Activated B cell treated with CpG ODN at 0.5 μM for 24 hours (primary cell): Measurements from ENCODE around the gene CHD3. TPM values are rescaled to one million over a fixed set of nuclear protein-coding genes. Genes with fewer than 3 reads are reported as not detected.

Source experiments
- ATAC-seq: fragments of 200-7000 bp; cut with Tn5 transposase; one replicate; pipeline ENCODE4 v1.10.0; 2021; ENCODE audit warnings: low read depth, mild to moderate bottlenecking, moderate library complexity
- CTCF ChIA-PET: fragments of 350-600 bp; sonication (Branson Sonifier 250); formaldehyde crosslinking; loops from one replicate; lab custom pipeline; 2021; ENCODE audit warnings: antibody characterized with exemption; lab: Charles Lee
- POLR2A ChIA-PET: fragments of 350-600 bp; sonication (Branson Sonifier 250); formaldehyde crosslinking; loops from one replicate; lab custom pipeline; 2021; ENCODE audit warnings: antibody characterized with exemption; lab: Charles Lee
- DNase-seq: peaks from one replicate; pipeline ENCODE4 v3.0.0; 2022
- H3K27ac Mint-ChIP-seq: one replicate; pipeline ENCODE4 v1.8.0; 2020; ENCODE audit warnings: mixed read lengths
- H3K27me3 Mint-ChIP-seq: one replicate; pipeline ENCODE4 v1.8.0; 2021; ENCODE audit warnings: mixed read lengths
- H3K36me3 Mint-ChIP-seq: one replicate; pipeline ENCODE4 v1.8.0; 2021; ENCODE audit warnings: low read depth, mixed read lengths
- H3K4me1 Mint-ChIP-seq: one replicate; pipeline ENCODE4 v1.8.0; 2021; ENCODE audit warnings: mixed read lengths
- H3K4me3 Mint-ChIP-seq: one replicate; pipeline ENCODE4 v1.8.0; 2020; ENCODE audit warnings: mild to moderate bottlenecking, mixed read lengths
- H3K9me3 Mint-ChIP-seq: one replicate; pipeline ENCODE4 v1.8.0; 2020; ENCODE audit warnings: mixed read lengths
- CTCF ChIP-seq: fragments of 200-600 bp; IDR thresholded peaks from one replicate; pipeline ENCODE4 v1.8.0; 2022; ENCODE audit warnings: antibody characterized with exemption, mild to moderate bottlenecking
- intact Hi-C: fragments of 100-400 bp; cut with micrococcal nuclease; formaldehyde crosslinking; loops from one replicate; pipeline ENCODE4 v1.15.1; 2024
- total RNA-seq: library from RNA; stranded (reverse); gene quantifications from 2 replicates; pipeline ENCODE4 v1.2.3, GENCODE V29; 2022

CHD3 gene
- total RNA-seq, 1 donor from 2014 or later: 109 TPM

DNA sequence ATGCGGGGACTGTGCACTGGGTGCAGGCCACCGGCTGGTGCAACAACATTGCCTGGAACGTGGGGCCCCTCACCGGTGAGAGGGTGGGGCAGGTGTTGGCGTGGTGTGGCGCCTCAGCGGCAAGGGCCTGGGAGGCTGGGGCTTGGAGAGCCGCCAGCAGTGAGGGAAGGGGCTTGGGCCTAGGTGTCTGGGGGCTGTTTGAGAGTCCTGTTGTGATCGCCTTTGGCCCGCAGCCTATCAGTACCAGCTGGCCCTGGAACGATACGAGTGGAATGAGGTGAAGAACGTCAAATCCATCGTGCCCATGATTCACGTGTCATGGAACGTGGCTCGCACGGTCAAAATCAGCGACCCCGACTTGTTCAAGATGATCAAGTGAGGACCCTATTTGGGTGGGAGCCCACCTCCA is 36.3 kb upstream of the CHD3 start:
- ATAC-seq: no peak
- Mint-ChIP-seq H3K36me3 (peaks cover 58% of the 10 kb centered on the region), H3K9me3 (no peaks in the 10 kb centered on the region), H3K4me3 (no peak overlapping the region), H3K27ac (peak overlapping the region; percentile 71), H3K4me1 (peaks cover 35% of the 10 kb centered on the region), H3K27me3 (no peaks in the 10 kb centered on the region)
- ChIA-PET POLR2A (interaction anchor here (1.5 to 3.9 kb wide), 2 partner anchors 17 to 27 kb away, joined by 5 to 35 read pairs; no protein-coding TSS in a partner anchor), CTCF (interaction anchor here (1.4 to 2.2 kb wide), 2 partner anchors 19 to 165 kb away, joined by 3 to 7 read pairs; partner anchors contain the start of genes KDM6B and TP53)
- DNase-seq: no peak
- intact Hi-C loops: loop anchor here (10.0 kb wide), 1 partner anchor 373 kb away; no protein-coding TSS in a partner anchor
- no peak for TF ChIP-seq CTCF

DNA sequence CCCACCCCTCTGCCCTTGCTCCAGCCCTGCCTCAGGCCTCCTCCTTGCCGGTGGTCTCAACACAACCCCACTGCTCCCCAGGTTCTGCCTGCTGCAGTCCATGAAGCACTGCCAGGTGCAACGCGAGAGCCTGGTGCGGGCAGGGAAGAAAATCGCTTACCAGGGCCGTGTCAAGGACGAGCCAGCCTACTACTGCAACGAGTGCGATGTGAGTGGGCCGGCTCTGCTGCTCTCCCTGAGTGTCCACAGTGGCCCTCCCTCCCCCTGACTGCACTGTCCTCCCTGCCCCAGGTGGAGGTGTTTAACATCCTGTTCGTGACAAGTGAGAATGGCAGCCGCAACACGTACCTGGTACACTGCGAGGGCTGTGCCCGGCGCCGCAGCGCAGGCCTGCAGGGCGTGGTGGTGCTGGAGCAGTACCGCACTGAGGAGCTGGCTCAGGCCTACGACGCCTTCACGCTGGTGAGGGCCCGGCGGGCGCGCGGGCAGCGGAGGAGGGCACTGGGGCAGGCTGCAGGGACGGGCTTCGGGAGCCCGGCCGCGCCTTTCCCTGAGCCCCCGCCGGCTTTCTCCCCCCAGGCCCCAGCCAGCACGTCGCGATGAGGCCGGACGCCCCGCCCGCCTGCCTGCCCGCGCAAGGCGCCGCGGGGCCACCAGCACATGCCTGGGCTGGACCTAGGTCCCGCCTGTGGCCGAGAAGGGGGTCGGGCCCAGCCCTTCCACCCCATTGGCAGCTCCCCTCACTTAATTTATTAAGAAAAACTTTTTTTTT is 35.5 kb upstream of the CHD3 start:
- TF ChIP-seq CTCF: no peak
- intact Hi-C loops: loop anchor here (10.0 kb wide), 1 partner anchor 372 kb away; no protein-coding TSS in a partner anchor
- Mint-ChIP-seq H3K27ac (no peak overlapping the region), H3K4me3 (no peak overlapping the region), H3K9me3 (no peaks in the 10 kb centered on the region), H3K4me1 (peaks cover 33% of the 10 kb centered on the region), H3K36me3 (peaks cover 55% of the 10 kb centered on the region), H3K27me3 (no peaks in the 10 kb centered on the region)
- ChIA-PET POLR2A (interaction anchor here (0.6 to 3.9 kb wide), 3 partner anchors 11 to 136 kb away, joined by 3 to 35 read pairs (median 5); no protein-coding TSS in a partner anchor), CTCF (interaction anchor here (0.9 to 1.0 kb wide), 2 partner anchors 18 to 109 kb away, joined by 3 read pairs; no protein-coding TSS in a partner anchor)
- DNase-seq: no peak
- no peak for ATAC-seq

- ChIA-PET POLR2A (interaction anchor here (0.6 to 0.9 kb wide), 2 partner anchors 12 to 135 kb away, joined by 3 to 5 read pairs; no protein-coding TSS in a partner anchor), CTCF (interaction anchor here (0.9 to 1.0 kb wide), 2 partner anchors 19 to 110 kb away, joined by 3 read pairs; no protein-coding TSS in a partner anchor)
- TF ChIP-seq CTCF: no peak
- ATAC-seq (no peak), DNase-seq (no peak)
- peaks cover 53% of the 10 kb centered on the region for H3K36me3 Mint-ChIP-seq
- H3K4me1 Mint-ChIP-seq: peaks cover 31% of the 10 kb centered on the region
- no peak overlapping the region for H3K27ac Mint-ChIP-seq
- H3K27me3 Mint-ChIP-seq: no peaks in the 10 kb centered on the region
- H3K4me3 Mint-ChIP-seq: no peak overlapping the region
- no peaks in the 10 kb centered on the region for H3K9me3 Mint-ChIP-seq
- intact Hi-C loops: loop anchor here (10.0 kb wide), 1 partner anchor 371 kb away; no protein-coding TSS in a partner anchor
These were observed 34.9 kb upstream of the CHD3 start for GRCh38 chr17:7853691-7854038.

GRCh38 chr17:7854078-7854777 is 34.4 kb upstream of the CHD3 start:
- Mint-ChIP-seq H3K9me3 (no peaks in the 10 kb centered on the region), H3K27ac (no peak overlapping the region), H3K36me3 (peaks cover 49% of the 10 kb centered on the region), H3K4me1 (peaks cover 31% of the 10 kb centered on the region), H3K27me3 (no peaks in the 10 kb centered on the region), H3K4me3 (no peak overlapping the region)
- CTCF ChIA-PET: interaction anchor here (0.9 kb wide), 1 partner anchor 110 kb away, joined by 3 read pairs; no protein-coding TSS in a partner anchor
- no peak for ATAC-seq
- DNase-seq: no peak
- intact Hi-C loops: loop anchor here (10.0 kb wide), 1 partner anchor 371 kb away; no protein-coding TSS in a partner anchor
- TF ChIP-seq CTCF: no peak
- POLR2A ChIA-PET: no interaction called here
